HepG2 (cell line): ENCODE results near the gene KLHDC2. TPM values are rescaled to one million over a fixed set of nuclear protein-coding genes. Genes with fewer than 3 reads are reported as not detected.

Experiments used
- ARNT2 ChIP-seq: sonication (generic); formaldehyde crosslinking; IDR thresholded peaks from 2 replicates; pipeline ENCODE4 v1.8.0; 2022; ENCODE audit warnings: mild to moderate bottlenecking, low read depth, missing genetic modification reagents, moderate library complexity
- ATM ChIP-seq: fragments of 450-650 bp; IDR thresholded peaks from 2 replicates; pipeline ENCODE4 v1.7.1; 2017; ENCODE audit warnings: mild to moderate bottlenecking, borderline replicate concordance
- CBX5 ChIP-seq: sonication (generic); formaldehyde crosslinking; IDR thresholded peaks from 2 replicates; pipeline ENCODE4 v1.4.0; 2020; ENCODE audit warnings: missing genetic modification reagents, borderline replicate concordance
- HMG20B ChIP-seq: conservative IDR thresholded peaks from 2 replicates; pipeline ENCODE4 v1.6.1; 2016; ENCODE audit warnings: missing genetic modification reagents, missing compliant biosample characterization
- HMGA1 ChIP-seq: sonication (generic); formaldehyde crosslinking; conservative IDR thresholded peaks from 2 replicates; pipeline ENCODE4 v1.4.0; 2020; ENCODE audit warnings: missing genetic modification reagents
- HOXA3 ChIP-seq: sonication (generic); formaldehyde crosslinking; IDR thresholded peaks from 2 replicates; pipeline ENCODE4 v1.5.0; 2020; ENCODE audit warnings: missing genetic modification reagents
- MTF2 ChIP-seq: sonication (generic); formaldehyde crosslinking; IDR thresholded peaks from 2 replicates; pipeline ENCODE4 v1.5.0; 2020; ENCODE audit warnings: missing genetic modification reagents, borderline replicate concordance
- NFYB ChIP-seq: sonication (generic); formaldehyde crosslinking; IDR thresholded peaks from 2 replicates; pipeline ENCODE4 v1.4.0; 2020; ENCODE audit warnings: missing genetic modification reagents
- POLR2G ChIP-seq: fragments of 200-400 bp; formaldehyde crosslinking; IDR thresholded peaks from 2 replicates; pipeline ENCODE4 v1.6.1; 2018; ENCODE audit warnings: mild to moderate bottlenecking, low read depth, low read length, moderate library complexity
- SALL2 ChIP-seq: sonication (generic); formaldehyde crosslinking; IDR thresholded peaks from 2 replicates; pipeline ENCODE4 v1.8.1; 2023; ENCODE audit warnings: mild to moderate bottlenecking, missing genetic modification reagents, inconsistent platforms
- TAF1 ChIP-seq: sonication (generic); formaldehyde crosslinking; IDR thresholded peaks from 2 replicates; pipeline ENCODE4 v1.4.0; 2020; ENCODE audit warnings: missing genetic modification reagents
- ZC3H4 ChIP-seq: sonication (generic); formaldehyde crosslinking; IDR thresholded peaks from 2 replicates; pipeline ENCODE4 v1.4.0; 2020; ENCODE audit warnings: missing genetic modification reagents, borderline replicate concordance
- ZEB1 ChIP-seq: IDR thresholded peaks from 2 replicates; pipeline ENCODE4 v1.6.1; 2012; ENCODE audit warnings: mild to moderate bottlenecking, low read depth, inconsistent platforms; ENCODE audit not compliant: insufficient replicate concordance
- ZFX ChIP-seq: sonication (generic); formaldehyde crosslinking; IDR thresholded peaks from 2 replicates; pipeline ENCODE4 v1.4.0; 2020; ENCODE audit warnings: mild to moderate bottlenecking, low read depth, missing genetic modification reagents, moderate library complexity
- ZMYM2 ChIP-seq: sonication (generic); formaldehyde crosslinking; IDR thresholded peaks from 2 replicates; pipeline ENCODE4 v1.8.0; 2022; ENCODE audit warnings: mild to moderate bottlenecking, missing genetic modification reagents
- ZNF354B ChIP-seq: sonication (generic); formaldehyde crosslinking; IDR thresholded peaks from 2 replicates; pipeline ENCODE4 v1.8.0; 2022; ENCODE audit warnings: mild to moderate bottlenecking, missing genetic modification reagents
- ZNF709 ChIP-seq: sonication (generic); formaldehyde crosslinking; IDR thresholded peaks from 2 replicates; pipeline ENCODE4 v1.5.0; 2020; ENCODE audit warnings: mild to moderate bottlenecking, missing genetic modification reagents
- ZNF773 ChIP-seq: sonication (generic); formaldehyde crosslinking; IDR thresholded peaks from 2 replicates; pipeline ENCODE4 v1.4.0; 2020; ENCODE audit warnings: missing genetic modification reagents, borderline replicate concordance
- ZNF792 ChIP-seq: IDR thresholded peaks from 2 replicates; pipeline ENCODE4 v1.6.1; 2016
- polyA plus RNA-seq, 8 experiments: library from polyadenylated mRNA; depleted of rRNA in 3 of 8; stranded (reverse) in 7 of 8; unstranded in 1 of 8; fragments of >200 nt; fragmentation: Illumina TruSeq in 4 of 8; extraction: Trizol in 4 of 8; gene quantifications; 2 replicates each; pipeline versions ENCODE4 v1.2.1 to v1.2.3, GENCODE V29; 2011 to 2016; ENCODE audit warnings: low read depth in 4 of 8, missing spikeins in 1 of 8, mixed read lengths in 1 of 8; ENCODE audit not compliant: insufficient read depth in 1 of 8
- total RNA-seq, 5 experiments: library from RNA; depleted of rRNA; stranded (reverse); fragments of >200 nt; fragmentation: Illumina TruSeq; extraction: Trizol; gene quantifications; 2 replicates each; pipeline ENCODE4 v1.2.3, GENCODE V29; 2016; ENCODE audit warnings: low read depth in 1 of 5
- TF ChIP-seq, protein P1 (sequence below): IDR thresholded peaks from 2 replicates; pipeline ENCODE4 v1.6.1; 2016; ENCODE audit warnings: missing biosample characterization, missing genetic modification reagents, low read depth
- TF ChIP-seq, protein P2 (sequence below): sonication (generic); formaldehyde crosslinking; IDR thresholded peaks from 2 replicates; pipeline ENCODE4 v1.5.0; 2020; ENCODE audit warnings: missing genetic modification reagents
- TF ChIP-seq, protein P3 (sequence below): sonication (generic); formaldehyde crosslinking; IDR thresholded peaks from 2 replicates; pipeline ENCODE4 v1.5.1; 2020; ENCODE audit warnings: missing genetic modification reagents, mild to moderate bottlenecking, borderline replicate concordance
- TF ChIP-seq, protein P4 (sequence below): IDR thresholded peaks from 2 replicates; pipeline ENCODE4 v1.6.1; 2016; ENCODE audit warnings: control low read depth

Gene KLHDC2
- total and polyA plus RNA-seq, 2 of the 13 experiments (the other 11 are each of a cell fraction or from before 2014, with no cell fraction given) = 95.5 to 170 TPM

DNA sequence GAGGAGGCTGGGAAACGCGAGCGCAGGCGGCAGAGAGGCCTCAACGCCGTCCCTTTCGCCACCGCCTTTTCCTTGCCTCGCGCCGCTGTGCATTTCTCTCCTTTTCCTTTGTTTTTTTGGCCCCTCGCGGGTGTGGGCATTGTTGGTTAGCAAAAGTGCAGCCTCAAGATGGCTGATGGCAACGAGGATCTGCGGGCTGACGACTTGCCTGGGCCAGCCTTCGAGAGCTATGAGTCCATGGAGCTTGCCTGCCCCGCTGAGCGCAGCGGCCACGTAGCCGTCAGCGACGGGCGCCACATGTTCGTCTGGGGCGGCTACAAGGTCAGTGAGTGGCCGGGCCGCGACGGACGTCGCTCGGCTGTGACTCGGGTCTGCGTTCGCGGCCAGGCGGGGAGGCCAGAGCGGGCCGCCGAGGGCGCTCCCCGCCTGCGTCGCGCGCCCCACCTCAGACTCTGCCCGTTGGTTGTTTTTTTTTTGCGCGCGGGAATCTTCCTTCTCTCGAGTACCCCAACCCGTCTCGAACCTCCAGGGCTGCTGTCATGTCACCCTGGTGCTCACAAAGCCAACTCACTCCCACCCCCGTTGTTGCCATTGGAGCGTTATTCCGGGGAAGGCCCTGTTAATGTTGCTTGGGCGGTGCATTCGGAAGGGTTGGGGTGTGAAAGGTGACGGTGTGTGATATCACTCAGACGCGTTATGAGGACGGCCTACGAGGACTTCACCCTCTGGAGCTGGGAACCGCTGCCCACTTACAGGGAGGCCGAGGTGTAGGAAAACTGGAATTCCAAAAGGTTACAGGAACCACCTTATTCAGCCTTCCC is 558 bp downstream of the KLHDC2 start (continued):
- no peak; the same call in 1 of the 2 replicates for TF ChIP-seq SALL2 (CRISPR knock-in tag)
- TF ChIP-seq ZEB1 = no peak
- TF ChIP-seq MTF2 = no peak
- 0 out of 2 replicates have a peak, but pooled peaks have one; percentile 13 for TF ChIP-seq CBX5 (CRISPR knock-in tag)
- TF ChIP-seq, protein P1, sequence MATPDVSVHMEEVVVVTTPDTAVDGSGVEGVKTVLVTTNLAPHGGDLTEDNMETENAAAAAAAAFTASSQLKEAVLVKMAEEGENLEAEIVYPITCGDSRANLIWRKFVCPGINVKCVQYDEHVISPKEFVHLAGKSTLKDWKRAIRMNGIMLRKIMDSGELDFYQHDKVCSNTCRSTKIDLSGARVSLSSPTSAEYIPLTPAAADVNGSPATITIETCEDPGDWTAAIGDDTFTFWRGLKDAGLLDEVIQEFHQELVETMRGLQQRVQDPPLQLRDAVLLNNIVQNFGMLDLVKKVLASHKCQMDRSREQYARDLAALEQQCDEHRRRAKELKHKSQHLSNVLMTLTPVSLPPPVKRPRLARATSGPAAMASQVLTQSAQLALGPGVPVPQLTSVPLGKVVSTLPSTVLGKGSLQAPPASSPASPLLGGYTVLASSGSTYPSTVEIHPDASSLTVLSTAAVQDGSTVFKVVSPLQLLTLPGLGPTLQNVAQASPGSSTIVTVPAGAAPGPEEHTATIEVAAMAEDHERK (CRISPR knock-in tag) = no peak
- TF ChIP-seq ZNF709 (CRISPR knock-in tag) = no peak
- TF ChIP-seq, protein P2, sequence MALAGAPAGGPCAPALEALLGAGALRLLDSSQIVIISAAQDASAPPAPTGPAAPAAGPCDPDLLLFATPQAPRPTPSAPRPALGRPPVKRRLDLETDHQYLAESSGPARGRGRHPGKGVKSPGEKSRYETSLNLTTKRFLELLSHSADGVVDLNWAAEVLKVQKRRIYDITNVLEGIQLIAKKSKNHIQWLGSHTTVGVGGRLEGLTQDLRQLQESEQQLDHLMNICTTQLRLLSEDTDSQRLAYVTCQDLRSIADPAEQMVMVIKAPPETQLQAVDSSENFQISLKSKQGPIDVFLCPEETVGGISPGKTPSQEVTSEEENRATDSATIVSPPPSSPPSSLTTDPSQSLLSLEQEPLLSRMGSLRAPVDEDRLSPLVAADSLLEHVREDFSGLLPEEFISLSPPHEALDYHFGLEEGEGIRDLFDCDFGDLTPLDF (CRISPR knock-in tag) = no peak
- no peak for TF ChIP-seq ATM
- TF ChIP-seq ZC3H4 (CRISPR knock-in tag) = no peak
- TF ChIP-seq, protein P3, sequence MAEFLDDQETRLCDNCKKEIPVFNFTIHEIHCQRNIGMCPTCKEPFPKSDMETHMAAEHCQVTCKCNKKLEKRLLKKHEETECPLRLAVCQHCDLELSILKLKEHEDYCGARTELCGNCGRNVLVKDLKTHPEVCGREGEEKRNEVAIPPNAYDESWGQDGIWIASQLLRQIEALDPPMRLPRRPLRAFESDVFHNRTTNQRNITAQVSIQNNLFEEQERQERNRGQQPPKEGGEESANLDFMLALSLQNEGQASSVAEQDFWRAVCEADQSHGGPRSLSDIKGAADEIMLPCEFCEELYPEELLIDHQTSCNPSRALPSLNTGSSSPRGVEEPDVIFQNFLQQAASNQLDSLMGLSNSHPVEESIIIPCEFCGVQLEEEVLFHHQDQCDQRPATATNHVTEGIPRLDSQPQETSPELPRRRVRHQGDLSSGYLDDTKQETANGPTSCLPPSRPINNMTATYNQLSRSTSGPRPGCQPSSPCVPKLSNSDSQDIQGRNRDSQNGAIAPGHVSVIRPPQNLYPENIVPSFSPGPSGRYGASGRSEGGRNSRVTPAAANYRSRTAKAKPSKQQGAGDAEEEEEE (CRISPR knock-in tag) = no peak
- TF ChIP-seq NFYB (CRISPR knock-in tag) = no peak; the same call in 1 of the 2 replicates
- TF ChIP-seq POLR2G = peak; percentile 32; the same call in 1 of the 2 replicates
- peak; percentile 11; the same call in 1 of the 2 replicates for TF ChIP-seq ARNT2 (CRISPR knock-in tag)
- 0 out of 2 replicates have a peak, but pooled peaks have one; percentile 61 for TF ChIP-seq TAF1 (CRISPR knock-in tag)
- TF ChIP-seq ZNF354B (CRISPR knock-in tag) = 0 out of 2 replicates have a peak, but pooled peaks have one; percentile 19
- no peak for TF ChIP-seq HMGA1 (CRISPR knock-in tag)
- peak; percentile 77 for TF ChIP-seq ZFX
- TF ChIP-seq, protein P4, sequence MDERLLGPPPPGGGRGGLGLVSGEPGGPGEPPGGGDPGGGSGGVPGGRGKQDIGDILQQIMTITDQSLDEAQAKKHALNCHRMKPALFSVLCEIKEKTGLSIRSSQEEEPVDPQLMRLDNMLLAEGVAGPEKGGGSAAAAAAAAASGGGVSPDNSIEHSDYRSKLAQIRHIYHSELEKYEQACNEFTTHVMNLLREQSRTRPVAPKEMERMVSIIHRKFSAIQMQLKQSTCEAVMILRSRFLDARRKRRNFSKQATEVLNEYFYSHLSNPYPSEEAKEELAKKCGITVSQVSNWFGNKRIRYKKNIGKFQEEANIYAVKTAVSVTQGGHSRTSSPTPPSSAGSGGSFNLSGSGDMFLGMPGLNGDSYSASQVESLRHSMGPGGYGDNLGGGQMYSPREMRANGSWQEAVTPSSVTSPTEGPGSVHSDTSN (CRISPR knock-in tag) = no peak
- no peak for TF ChIP-seq HMG20B
- peak; percentile 84 for TF ChIP-seq HOXA3 (CRISPR knock-in tag)
- no peak for TF ChIP-seq ZMYM2 (CRISPR knock-in tag)
- TF ChIP-seq ZNF773 (CRISPR knock-in tag) = no peak; the same call in 1 of the 2 replicates
- TF ChIP-seq ZNF792 (CRISPR knock-in tag) = 0 out of 2 replicates have a peak, but pooled peaks have one; percentile 47
